Superior temporal gyrus (tissue), 1 donor: ENCODE data around the gene ZNRD2.
A peak's percentile ranks its signal among the peaks of the same experiment; 100 is the strongest.

ENCODE experiments used
- DNase-seq: peaks from one replicate; pipeline ENCODE4 v3.0.0-alpha.2; 2016; ENCODE audit errors: extremely low spot score

The ZNRD2 gene

GRCh38 chr11:65610404-65610803 is 40.1 kb downstream of the ZNRD2 start:
- DNase-seq, result peak; percentile 26

- DNase-seq, result peak; percentile 85
These were observed 40.9 kb downstream of the ZNRD2 start for GRCh38 chr11:65611028-65611757.

DNA sequence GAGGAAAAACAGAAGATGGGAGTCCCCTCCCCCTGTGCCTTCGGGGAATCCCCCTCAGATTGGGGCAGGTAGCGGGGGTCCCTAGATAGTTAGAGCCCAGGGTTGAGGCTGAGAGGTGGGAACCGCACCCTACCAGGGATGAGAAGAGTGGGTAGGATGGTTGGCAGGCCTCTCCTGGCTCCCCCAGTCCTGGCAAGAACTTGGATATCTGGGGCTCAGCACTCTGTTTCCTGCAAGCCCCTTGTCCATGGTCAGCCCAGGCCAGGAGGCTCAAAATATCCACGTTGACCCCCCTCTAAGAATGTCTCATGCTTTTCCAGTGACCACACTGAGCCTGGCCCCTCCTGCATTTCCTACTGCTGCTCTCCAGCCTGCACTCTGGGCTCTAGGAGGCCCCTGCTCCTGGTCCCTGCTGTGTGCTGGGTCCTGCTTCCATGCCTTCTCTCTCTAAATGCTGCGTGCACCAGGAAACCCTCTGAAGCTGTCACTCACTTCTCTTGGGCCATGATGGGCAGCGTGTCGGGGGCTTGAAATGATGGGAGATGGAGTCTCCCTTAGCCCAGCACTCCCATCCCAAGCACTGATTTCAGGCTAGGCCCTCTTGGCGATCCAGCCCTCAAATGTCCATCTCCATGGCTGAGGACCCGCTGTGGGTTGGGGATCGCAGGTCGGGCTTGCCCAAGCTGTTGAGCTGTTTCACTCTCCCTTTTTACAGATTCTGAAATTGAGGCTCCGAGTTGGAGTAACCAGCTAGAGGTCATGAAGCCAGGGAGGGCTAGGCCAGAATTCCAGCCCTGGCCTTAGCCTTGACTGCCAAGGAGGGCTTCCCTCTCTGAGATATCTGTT is 41.7 kb downstream of the ZNRD2 start:
- DNase-seq, result peak; percentile 10

DNA sequence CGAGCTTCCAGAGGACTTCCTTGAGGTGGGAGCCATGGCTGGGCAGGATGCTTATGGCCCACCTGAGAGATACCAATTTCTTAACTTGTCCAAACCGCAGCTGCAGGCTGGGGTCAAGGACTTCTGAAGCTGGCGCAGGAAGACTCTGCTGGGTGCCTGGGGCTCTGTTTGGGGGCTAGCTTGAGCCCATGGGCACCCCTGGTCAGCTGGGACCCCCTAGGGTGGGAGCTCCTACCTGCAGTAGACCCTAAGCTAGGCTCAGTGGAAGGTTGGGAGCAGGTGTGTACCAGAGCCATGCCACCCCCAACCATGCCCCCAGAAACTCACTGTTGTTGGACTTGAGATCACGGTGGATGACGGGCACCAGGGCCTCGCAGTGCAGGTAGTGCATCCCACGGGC is 42.4 kb downstream of the ZNRD2 start:
- DNase-seq, result no peak

DNA sequence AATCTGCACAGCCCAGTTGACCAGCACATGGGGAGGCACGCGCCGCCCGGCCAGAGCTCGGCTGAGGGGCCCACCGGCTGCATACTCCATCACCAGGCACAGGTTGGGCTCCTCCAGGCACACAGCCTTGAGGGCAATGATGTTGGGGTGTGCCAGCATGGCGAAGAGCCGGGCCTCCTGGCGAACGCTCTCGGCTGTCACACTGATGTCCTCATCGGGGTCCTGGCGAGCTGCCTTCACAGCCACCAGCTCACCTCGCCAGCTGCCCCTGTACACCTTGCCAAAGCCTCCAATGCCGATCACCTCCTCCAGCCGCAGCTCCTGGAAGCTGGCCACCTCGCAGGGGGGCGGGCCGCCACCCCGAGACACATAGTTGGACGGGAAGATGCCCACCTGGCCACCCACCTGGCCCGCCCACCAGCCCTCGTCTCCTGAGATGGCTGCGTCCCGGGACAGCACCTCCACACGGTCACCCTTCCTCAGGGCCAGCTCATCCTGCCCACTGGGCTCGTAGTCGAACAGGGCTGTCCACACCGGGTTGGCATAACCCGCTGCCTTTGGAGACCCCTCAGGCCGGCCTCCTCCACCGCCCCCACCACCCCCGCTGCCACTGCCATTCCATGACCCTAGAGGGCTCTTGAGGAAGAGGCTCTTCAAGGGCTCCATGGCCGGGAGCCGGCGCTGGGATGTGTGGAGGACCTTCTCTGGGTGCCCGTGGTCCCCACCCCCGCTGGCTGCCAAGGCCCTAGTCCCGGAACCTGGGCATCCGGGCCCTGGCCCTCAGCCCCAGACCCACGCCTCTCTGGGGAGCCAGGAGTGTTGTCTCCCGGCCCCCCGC is 43.0 kb downstream of the ZNRD2 start:
- no peak for DNase-seq

- DNase-seq, result peak; percentile 100
These were observed 45.1 kb downstream of the ZNRD2 start, which contains the start of gene PCNX3 for GRCh38 chr11:65615229-65615949. Gene PCNX3 (plus strand): TSS chr11:65615776. CDS start chr11:65616312, 536 bp downstream.

GRCh38 chr11:65615950-65616574 is 45.8 kb downstream of the ZNRD2 start:
- DNase-seq, result no peak

- DNase-seq, result no peak
These were observed 46.3 kb downstream of the ZNRD2 start for GRCh38 chr11:65616575-65617001.

- DNase-seq, result no peak
These were observed 47.0 kb downstream of the ZNRD2 start for GRCh38 chr11:65617136-65617850.

DNA sequence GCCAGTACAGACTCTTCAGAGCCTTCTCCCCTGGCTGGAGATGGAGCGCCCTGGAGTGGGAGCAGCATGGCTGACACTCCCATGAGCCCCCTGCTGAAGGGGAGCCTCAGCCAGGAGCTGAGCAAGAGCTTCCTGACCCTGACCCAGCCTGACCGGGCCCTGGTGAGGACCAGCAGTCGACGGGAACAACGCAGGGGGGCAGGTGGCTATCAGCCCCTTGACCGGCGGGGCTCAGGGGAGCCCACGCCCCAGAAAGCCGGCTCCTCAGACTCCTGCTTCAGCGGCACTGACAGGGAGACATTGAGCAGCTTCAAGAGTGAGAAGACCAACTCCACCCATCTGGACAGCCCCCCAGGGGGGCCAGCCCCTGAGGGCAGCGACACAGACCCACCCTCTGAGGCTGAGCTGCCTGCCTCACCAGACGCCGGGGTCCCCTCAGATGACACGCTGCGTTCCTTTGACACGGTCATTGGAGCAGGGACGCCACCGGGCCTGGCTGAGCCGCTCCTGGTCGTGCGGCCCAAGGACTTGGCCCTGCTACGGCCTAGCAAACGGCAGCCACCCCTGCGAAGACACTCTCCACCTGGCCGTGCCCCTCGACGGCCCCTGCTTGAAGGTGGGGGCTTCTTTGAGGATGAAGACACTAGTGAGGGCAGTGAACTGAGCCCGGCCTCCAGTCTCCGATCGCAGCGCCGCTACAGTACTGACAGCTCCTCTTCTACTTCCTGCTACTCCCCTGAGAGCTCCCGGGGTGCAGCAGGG is 47.9 kb downstream of the ZNRD2 start:
- DNase-seq, result no peak

GRCh38 chr11:65618763-65619162 is 48.5 kb downstream of the ZNRD2 start:
- no peak for DNase-seq

- no peak for DNase-seq
These were observed 49.1 kb downstream of the ZNRD2 start for GRCh38 chr11:65619281-65619928.

GRCh38 chr11:65620666-65621065 is 50.4 kb downstream of the ZNRD2 start:
- no peak for DNase-seq

DNA sequence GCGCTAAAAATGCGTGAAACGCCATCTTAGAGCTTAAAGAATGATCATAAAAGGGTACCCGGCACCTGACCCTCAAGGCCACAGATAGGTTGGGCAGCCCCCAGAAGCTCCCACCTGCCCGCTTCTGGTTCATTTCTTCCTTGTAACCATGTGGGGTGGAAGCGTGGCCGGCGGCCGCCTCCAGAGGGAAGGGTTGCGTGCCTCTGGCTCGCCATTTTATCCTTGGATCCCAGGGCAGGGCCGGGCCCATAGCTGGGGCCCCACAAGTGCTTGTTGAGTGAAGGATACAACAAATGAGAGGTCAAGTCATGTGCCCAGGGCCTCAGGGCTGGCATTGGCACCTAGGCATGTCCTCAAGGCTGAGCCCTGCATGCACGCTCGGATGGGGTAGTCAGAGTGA is 51.2 kb downstream of the ZNRD2 start:
- DNase-seq, result no peak
